OCI-LY7 (cell line): Measurements from ENCODE around the gene UBE2S. TPM values are rescaled to one million over a fixed set of nuclear protein-coding genes. Genes with fewer than 3 reads are reported as not detected.

Source experiments
- BruUV-seq: library from RNA; stranded (reverse); fragments of 400-500 nt; replicated peaks from 2 replicates; lab custom pipeline; 2021; lab: Mats Ljungman, UMichigan
- CTCF ChIA-PET: fragments of 300-600 bp; sonication (Branson Sonifier 250); formaldehyde crosslinking; loops from one replicate; lab custom pipeline; 2022; ENCODE audit warnings: antibody characterized with exemption; ENCODE audit not compliant: unreplicated experiment; lab: Charles Lee
- POLR2A ChIA-PET: fragments of 300-600 bp; sonication (Branson Sonifier 250); formaldehyde crosslinking; loops from one replicate; lab custom pipeline; 2022; ENCODE audit warnings: antibody characterized with exemption; lab: Charles Lee
- DNase-seq: peaks from one replicate; pipeline ENCODE4 v3.0.0-alpha.2; 2015; ENCODE audit warnings: low spot score
- H2AFZ ChIP-seq: fragments of 200-600 bp; sonication (generic), shearing (Covaris generic); 2 replicates; pipeline ENCODE4 v1.6.1; 2014; ENCODE audit warnings: mild to moderate bottlenecking, antibody characterized with exemption, low read length, moderate library complexity
- H3K27ac ChIP-seq: fragments of 200-600 bp; sonication (generic); 2 replicates; pipeline ENCODE4 v1.5.1; 2014; ENCODE audit warnings: mixed run types, low read depth, mild to moderate bottlenecking, moderate library complexity, low read length, inconsistent platforms; ENCODE audit not compliant: poor library complexity, severe bottlenecking
- H3K36me3 ChIP-seq: fragments of 200-600 bp; sonication (generic); 2 replicates; pipeline ENCODE4 v1.6.1; 2014; ENCODE audit warnings: mild to moderate bottlenecking, antibody characterized with exemption, low read length, moderate library complexity, mixed read lengths; ENCODE audit not compliant: insufficient read depth
- H3K4me1 ChIP-seq: fragments of 200-600 bp; sonication (generic); 2 replicates; pipeline ENCODE4 v1.5.1; 2014; ENCODE audit warnings: mild to moderate bottlenecking, low read length; ENCODE audit not compliant: insufficient read depth, poor library complexity, severe bottlenecking
- H3K4me2 ChIP-seq: fragments of 200-600 bp; sonication (generic); 2 replicates; pipeline ENCODE4 v1.6.1; 2014; ENCODE audit warnings: mild to moderate bottlenecking, low read length
- H3K4me3 ChIP-seq: fragments of 200-600 bp; sonication (generic); 2 replicates; pipeline ENCODE4 v1.5.1; 2014; ENCODE audit warnings: mild to moderate bottlenecking, low read depth, low read length; ENCODE audit not compliant: poor library complexity, severe bottlenecking
- H3K79me2 ChIP-seq: fragments of 200-600 bp; sonication (generic); 2 replicates; pipeline ENCODE4 v1.6.1; 2016; ENCODE audit warnings: low read depth, mild to moderate bottlenecking, low read length, moderate library complexity, mixed read lengths; ENCODE audit not compliant: insufficient read depth
- H3K9me2 ChIP-seq: fragments of 200-600 bp; sonication (generic); 2 replicates; pipeline ENCODE4 v1.6.1; 2016; ENCODE audit warnings: mild to moderate bottlenecking, low read length, mixed read lengths; ENCODE audit not compliant: insufficient read depth
- H3K9me3 ChIP-seq: fragments of 200-600 bp; sonication (generic); 2 replicates; pipeline ENCODE4 v1.6.1; 2014; ENCODE audit warnings: mild to moderate bottlenecking, mixed run types, low read length, mixed read lengths
- H4K20me1 ChIP-seq: fragments of 200-600 bp; sonication (generic); 2 replicates; pipeline ENCODE4 v1.6.1; 2014; ENCODE audit warnings: mild to moderate bottlenecking, antibody characterized with exemption, low read length, moderate library complexity, mixed read lengths; ENCODE audit not compliant: insufficient read depth
- EZH2phosphoT487 ChIP-seq: fragments of 200-600 bp; sonication (generic); IDR thresholded peaks from 2 replicates; pipeline ENCODE4 v1.6.1; 2018; ENCODE audit warnings: low read depth, borderline replicate concordance, mild to moderate bottlenecking, mixed run types, antibody characterized with exemption, low read length, moderate library complexity, mixed read lengths
- intact Hi-C: fragments of 100-400 bp; cut with micrococcal nuclease; formaldehyde crosslinking; loops from one replicate; pipeline ENCODE4 v1.10.0; 2022; ENCODE audit not compliant: unreplicated experiment
- total RNA-seq, 2 experiments: library from RNA; depleted of rRNA in 1 of 2; stranded (reverse); fragments of >200 nt in 1 of 2; shearing (Covaris generic) in 1 of 2; gene quantifications; 2 replicates each; pipeline ENCODE4 v1.2.3, GENCODE V29; 2014 to 2022
- TF ChIP-seq, protein P1 (sequence below): fragments of 200-600 bp; sonication (generic); conservative IDR thresholded peaks from 2 replicates; pipeline ENCODE4 v1.5.1; 2014; ENCODE audit warnings: mild to moderate bottlenecking, antibody characterized with exemption, low read length, moderate library complexity, mixed read lengths

UBE2S gene
- total RNA-seq, 2 experiments from 2014 or later, result 285 to 682 TPM

DNA sequence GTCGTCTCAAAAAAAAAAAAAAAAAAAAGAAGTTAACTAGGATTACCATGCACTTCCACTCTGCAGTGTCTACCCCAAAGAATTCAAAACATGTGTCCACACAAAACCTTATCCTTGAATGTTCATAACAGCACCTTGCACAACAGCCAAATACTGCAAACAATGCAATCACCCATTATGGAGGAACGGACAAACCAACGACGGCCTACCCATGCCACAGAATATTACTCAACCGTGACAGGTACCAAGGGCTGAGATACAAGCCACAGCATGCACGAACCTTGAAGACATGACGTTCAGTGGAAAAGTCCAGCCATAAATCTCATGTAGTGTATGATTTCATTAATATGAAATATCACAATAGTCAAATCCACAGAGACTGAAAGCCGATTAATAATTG is 38.5 kb upstream of the UBE2S start:
- H3K36me3 ChIP-seq, result no peaks in the 10 kb centered on the region
- no peak overlapping the region for H3K4me2 ChIP-seq
- H3K4me3 ChIP-seq, result no peak overlapping the region
- no peaks in the 10 kb centered on the region for H3K4me1 ChIP-seq
- intact Hi-C loops, result no loop called here
- TF ChIP-seq EZH2phosphoT487, result no peak
- TF ChIP-seq, protein P1, sequence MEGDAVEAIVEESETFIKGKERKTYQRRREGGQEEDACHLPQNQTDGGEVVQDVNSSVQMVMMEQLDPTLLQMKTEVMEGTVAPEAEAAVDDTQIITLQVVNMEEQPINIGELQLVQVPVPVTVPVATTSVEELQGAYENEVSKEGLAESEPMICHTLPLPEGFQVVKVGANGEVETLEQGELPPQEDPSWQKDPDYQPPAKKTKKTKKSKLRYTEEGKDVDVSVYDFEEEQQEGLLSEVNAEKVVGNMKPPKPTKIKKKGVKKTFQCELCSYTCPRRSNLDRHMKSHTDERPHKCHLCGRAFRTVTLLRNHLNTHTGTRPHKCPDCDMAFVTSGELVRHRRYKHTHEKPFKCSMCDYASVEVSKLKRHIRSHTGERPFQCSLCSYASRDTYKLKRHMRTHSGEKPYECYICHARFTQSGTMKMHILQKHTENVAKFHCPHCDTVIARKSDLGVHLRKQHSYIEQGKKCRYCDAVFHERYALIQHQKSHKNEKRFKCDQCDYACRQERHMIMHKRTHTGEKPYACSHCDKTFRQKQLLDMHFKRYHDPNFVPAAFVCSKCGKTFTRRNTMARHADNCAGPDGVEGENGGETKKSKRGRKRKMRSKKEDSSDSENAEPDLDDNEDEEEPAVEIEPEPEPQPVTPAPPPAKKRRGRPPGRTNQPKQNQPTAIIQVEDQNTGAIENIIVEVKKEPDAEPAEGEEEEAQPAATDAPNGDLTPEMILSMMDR, result no peak
- ChIA-PET CTCF (no interaction called here), POLR2A (no interaction called here)
- H4K20me1 ChIP-seq, result no peaks in the 10 kb centered on the region
- no peak for DNase-seq
- no peaks in the 10 kb centered on the region for H3K9me3 ChIP-seq
- no peaks in the 10 kb centered on the region for H3K79me2 ChIP-seq
- BruUV-seq, result no TSS peak
- H3K9me2 ChIP-seq, result no peaks in the 10 kb centered on the region
- H3K27ac ChIP-seq, result no peak overlapping the region
- H2AFZ ChIP-seq, result no peak overlapping the region

DNA sequence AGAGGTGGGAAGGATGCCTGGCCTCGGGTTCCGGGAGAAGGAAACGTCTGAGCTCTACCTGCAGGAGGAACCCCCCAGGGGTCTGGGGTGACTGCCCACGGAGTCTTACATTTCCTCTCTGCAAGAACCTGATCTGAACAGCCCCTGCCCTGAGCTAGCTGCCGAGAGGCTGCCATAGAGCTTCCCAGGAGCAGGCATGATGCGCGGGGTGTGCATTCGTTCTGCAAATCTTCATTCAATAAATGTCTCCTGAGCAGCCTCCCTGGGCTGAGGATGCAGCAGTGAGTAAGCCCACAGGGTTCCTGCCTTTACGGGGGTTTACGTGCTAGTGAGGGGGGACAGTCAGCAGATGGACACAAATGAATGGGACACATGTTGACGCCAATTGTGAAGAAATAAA is 37.1 kb upstream of the UBE2S start:
- no peak overlapping the region for H3K4me3 ChIP-seq
- no peak overlapping the region for H3K4me2 ChIP-seq
- intact Hi-C loops, result no loop called here
- H3K27ac ChIP-seq, result no peak overlapping the region
- H3K9me3 ChIP-seq, result no peaks in the 10 kb centered on the region
- no TSS peak for BruUV-seq
- ChIA-PET CTCF (no interaction called here), POLR2A (no interaction called here)
- H4K20me1 ChIP-seq, result no peaks in the 10 kb centered on the region
- TF ChIP-seq, protein P1, result no peak
- no peak for TF ChIP-seq EZH2phosphoT487
- no peaks in the 10 kb centered on the region for H3K9me2 ChIP-seq
- H2AFZ ChIP-seq, result no peak overlapping the region
- H3K79me2 ChIP-seq, result no peaks in the 10 kb centered on the region
- DNase-seq, result no peak
- H3K36me3 ChIP-seq, result no peaks in the 10 kb centered on the region
- no peaks in the 10 kb centered on the region for H3K4me1 ChIP-seq

DNA sequence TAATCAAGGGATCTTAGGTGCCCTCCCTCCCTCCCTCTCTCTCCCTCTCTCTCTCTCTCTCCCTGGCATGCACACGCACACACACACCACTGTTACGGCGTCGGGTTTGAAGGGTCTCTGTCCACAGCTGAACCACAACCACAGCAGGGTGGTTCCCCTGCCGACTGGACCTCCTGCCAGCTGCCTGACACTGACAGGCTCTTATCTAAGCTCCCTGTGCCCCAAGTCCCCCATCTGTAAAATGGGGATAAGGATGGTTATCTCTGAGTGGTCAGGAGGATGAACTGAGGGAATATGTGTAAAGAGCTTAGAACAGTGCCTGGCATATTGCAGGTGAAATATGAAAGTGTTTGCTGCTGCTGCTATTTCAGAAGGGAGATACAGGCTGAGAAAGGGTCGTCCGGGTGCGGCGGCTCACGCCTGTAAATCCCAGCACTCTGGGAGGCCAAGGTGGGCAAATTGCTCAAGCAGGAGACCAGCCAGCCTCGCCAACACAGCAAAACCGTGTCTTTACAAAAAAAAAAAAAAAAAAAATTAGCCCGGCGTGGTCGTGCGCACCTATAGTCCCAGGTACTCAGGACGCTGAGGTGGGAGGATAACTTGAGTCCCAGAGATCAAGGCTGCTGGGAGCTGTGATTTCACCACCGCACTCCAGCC is 36.4 kb upstream of the UBE2S start:
- Histone ChIP-seq H3K4me1 (no peaks in the 10 kb centered on the region), H3K27ac (no peak overlapping the region), H3K79me2 (no peaks in the 10 kb centered on the region), H2AFZ (no peak overlapping the region), H3K4me2 (no peak overlapping the region), H3K36me3 (no peaks in the 10 kb centered on the region), H3K4me3 (no peak overlapping the region), H4K20me1 (no peaks in the 10 kb centered on the region), H3K9me3 (no peaks in the 10 kb centered on the region), H3K9me2 (no peaks in the 10 kb centered on the region)
- POLR2A ChIA-PET, result no interaction called here
- no TSS peak for BruUV-seq
- no peak for TF ChIP-seq EZH2phosphoT487
- TF ChIP-seq, protein P1, result no peak
- no peak for DNase-seq
- CTCF ChIA-PET, result no interaction called here
- intact Hi-C loops, result no loop called here
